GM12873 (cell line): ENCODE measurements around the gene C14orf132.

ENCODE experiments used
- CTCF ChIP-seq: IDR thresholded peaks from 2 replicates; pipeline ENCODE4 v1.5.1; 2012; ENCODE audit warnings: low read depth, mild to moderate bottlenecking, moderate library complexity, low read length, control low read depth; ENCODE audit not compliant: insufficient read depth; ENCODE audit errors: missing control alignments

C14orf132 gene

DNA sequence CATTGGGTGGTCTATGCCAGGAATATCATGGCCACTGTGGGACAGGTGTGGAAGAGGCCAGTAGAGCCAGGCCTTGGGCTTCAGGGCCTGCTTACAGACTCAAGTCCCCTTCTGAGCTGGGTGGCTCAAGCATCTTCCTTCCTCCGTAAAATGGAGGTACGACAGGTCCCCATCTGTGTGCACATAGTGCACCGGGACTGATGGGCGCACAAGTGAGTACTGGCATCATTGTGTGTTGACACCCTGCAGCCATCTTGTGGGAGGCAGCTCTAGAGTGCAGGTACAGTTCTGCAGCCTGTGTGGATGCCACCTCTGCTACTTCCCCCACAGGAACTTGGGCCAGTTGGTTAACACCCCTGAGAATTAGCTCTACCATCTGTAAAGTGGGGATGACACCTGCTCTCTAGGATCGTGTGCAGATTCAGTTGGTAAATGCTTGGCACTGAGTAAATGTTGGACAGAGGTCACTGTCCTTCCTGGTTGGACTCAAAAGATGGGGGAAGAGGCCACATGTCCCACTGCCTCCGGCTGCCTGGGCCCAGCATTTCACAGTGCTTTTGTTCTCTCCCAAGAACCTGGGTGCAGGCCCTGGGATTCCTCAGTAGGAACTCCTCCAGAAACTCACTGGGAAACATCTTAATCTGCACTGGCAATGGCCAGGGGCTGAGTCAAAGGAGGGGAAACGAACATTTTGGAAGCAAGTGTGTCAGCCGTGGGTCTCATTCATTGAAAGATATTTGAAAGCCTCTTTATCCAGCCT is 70.6 kb downstream of the C14orf132 start:
- no peak for TF ChIP-seq CTCF

GRCh38 chr14:96112032-96112431 is 72.9 kb downstream of the C14orf132 start:
- no peak for TF ChIP-seq CTCF

GRCh38 chr14:96114002-96114401 is 74.8 kb downstream of the C14orf132 start:
- TF ChIP-seq CTCF: no peak

- TF ChIP-seq CTCF: no peak
Observed at GRCh38 chr14:96117101-96117897, 78.1 kb downstream of the C14orf132 start.

- no peak for TF ChIP-seq CTCF
Observed at GRCh38 chr14:96117960-96118359, 78.8 kb downstream of the C14orf132 start.

GRCh38 chr14:96118391-96118790 is 79.2 kb downstream of the C14orf132 start:
- TF ChIP-seq CTCF: no peak

DNA sequence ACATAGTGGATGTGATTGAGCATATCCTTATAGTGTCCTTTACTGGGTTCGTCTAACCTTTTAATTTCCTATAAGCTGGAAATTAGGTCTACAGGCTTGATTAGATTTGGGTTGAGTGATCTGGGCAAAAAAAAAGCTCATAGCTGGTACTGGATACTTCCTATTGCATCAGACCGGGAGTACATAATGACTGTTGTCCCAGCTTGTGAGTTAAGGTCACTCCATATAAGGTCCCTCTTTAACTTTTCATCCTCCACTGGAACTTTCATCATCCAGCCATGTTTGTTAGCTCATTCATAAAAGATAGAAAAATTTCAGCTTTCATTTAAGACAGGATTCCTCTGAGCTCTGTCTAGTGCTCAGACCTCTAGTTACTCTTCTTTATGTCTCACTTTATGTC is 80.8 kb downstream of the C14orf132 start:
- no peak for TF ChIP-seq CTCF
